RWPE1 (cell line): ENCODE data around the gene FMO4.
"Not testable (repeated sequence)": the region's sequence is repeated elsewhere in the genome, so short reads cannot be mapped to it uniquely, and the experiment has no call there.

Source experiments
- CTCF ChIA-PET: fragments of 350-600 bp; sonication (Branson Sonifier 250); formaldehyde crosslinking; extraction: SDS; loops from one replicate; lab custom pipeline; 2021; lab: Yijun Ruan, JAX
- POLR2A ChIA-PET: fragments of 400-600 bp; formaldehyde crosslinking; extraction: SDS; loops from one replicate; lab custom pipeline; 2020; ENCODE audit warnings: antibody characterized with exemption; ENCODE audit not compliant: low non-redundant PET; lab: Yijun Ruan, JAX
- DNase-seq: peaks from one replicate; pipeline ENCODE4 v3.0.0; 2012; ENCODE audit warnings: low spot score
- H3K27ac ChIP-seq: fragments of 450-650 bp; 2 replicates; pipeline ENCODE4 v1.5.1; 2017
- CTCF ChIP-seq: fragments of 450-650 bp; conservative IDR thresholded peaks from 2 replicates; pipeline ENCODE4 v1.5.1; 2017; ENCODE audit warnings: low read depth, mild to moderate bottlenecking

The FMO4 gene

GRCh38 chr1:171352554-171352953 is 38.6 kb downstream of the FMO4 start:
- no peak for DNase-seq
- POLR2A ChIA-PET, result no interaction called here
- H3K27ac ChIP-seq, result no peak overlapping the region
- CTCF ChIA-PET, result interaction anchor here (0.6 kb wide), 1 partner anchor 10 kb away, joined by 4 read pairs; no protein-coding TSS in a partner anchor
- TF ChIP-seq CTCF, result no peak

- no peak for DNase-seq
- POLR2A ChIA-PET, result no interaction called here
- CTCF ChIA-PET, result no interaction called here
Measured at GRCh38 chr1:171355727-171356126, 41.7 kb downstream of the FMO4 start.

GRCh38 chr1:171357179-171357578 is 43.2 kb downstream of the FMO4 start:
- DNase-seq, result no peak
- CTCF ChIA-PET, result interaction anchor here (0.6 to 1.1 kb wide), 2 partner anchors 113 to 128 kb away, joined by 4 to 5 read pairs; partner anchors contain the start of gene PRRC2C
- no peak overlapping the region for H3K27ac ChIP-seq
- no peak for TF ChIP-seq CTCF
- POLR2A ChIA-PET, result no interaction called here

More at GRCh38 chr1:171355727-171356126, 41.7 kb downstream of the FMO4 start:
- H3K27ac ChIP-seq, result no peak overlapping the region
- no peak for TF ChIP-seq CTCF

- H3K27ac ChIP-seq, POLR2A ChIA-PET, CTCF ChIA-PET, DNase-seq: not testable (repeated sequence)
Measured at GRCh38 chr1:171359355-171359648, 45.3 kb downstream of the FMO4 start.

- POLR2A ChIA-PET, DNase-seq, CTCF ChIA-PET, H3K27ac ChIP-seq: not testable (repeated sequence)
Measured at GRCh38 chr1:171359731-171360527, 45.9 kb downstream of the FMO4 start.

- CTCF ChIA-PET, result no interaction called here
- no peak for DNase-seq
- no peak overlapping the region for H3K27ac ChIP-seq
- TF ChIP-seq CTCF, result no peak
- POLR2A ChIA-PET, result no interaction called here
Measured at GRCh38 chr1:171366085-171366484, 52.1 kb downstream of the FMO4 start.

- H3K27ac ChIP-seq, result no peak overlapping the region
- no peak for DNase-seq
- TF ChIP-seq CTCF, result no peak
- POLR2A ChIA-PET, result no interaction called here
- CTCF ChIA-PET, result no interaction called here
Measured at GRCh38 chr1:171366816-171367215, 52.8 kb downstream of the FMO4 start.
